Muscle of leg (tissue), 11 donors: ENCODE results near the gene TMEM106C. TPM values are rescaled to one million over a fixed set of nuclear protein-coding genes. Genes with fewer than 3 reads are reported as not detected.
"Not testable (repeated sequence)": the region's sequence is repeated elsewhere in the genome, so short reads cannot be mapped to it uniquely, and the experiment has no call there.

Source experiments
- DNase-seq: peaks from one replicate; pipeline ENCODE4 v3.0.0; 2013
- H3K27ac ChIP-seq: one replicate; pipeline ENCODE4 v1.5.1; 2013; ENCODE audit warnings: mild to moderate bottlenecking, low read length, control low read depth
- H3K27me3 ChIP-seq: one replicate; pipeline ENCODE4 v1.6.1; 2013; ENCODE audit warnings: low read length; ENCODE audit not compliant: control insufficient read depth, insufficient read depth
- H3K36me3 ChIP-seq: one replicate; pipeline ENCODE4 v1.6.1; 2013; ENCODE audit warnings: low read length; ENCODE audit not compliant: control insufficient read depth, insufficient read depth
- H3K4me1 ChIP-seq: one replicate; pipeline ENCODE4 v1.6.1; 2013; ENCODE audit warnings: low read length; ENCODE audit not compliant: control insufficient read depth, insufficient read depth
- H3K4me3 ChIP-seq: one replicate; pipeline ENCODE4 v1.5.1; 2013; ENCODE audit warnings: low read length, control low read depth
- H3K9me3 ChIP-seq: replicated peaks from 2 replicates; pipeline ENCODE4 v1.6.1; 2013; ENCODE audit warnings: low read depth, low read length; ENCODE audit not compliant: control insufficient read depth
- WGBS: methylation state at CpG from one replicate; pipeline ENCODE4 v1.1.5; 2013; ENCODE audit warnings: missing lambda C conversion rate; ENCODE audit not compliant: insufficient coverage; 5-methylcytosine and 5-hydroxymethylcytosine counted together
- polyA plus RNA-seq, 8 donors: library from polyadenylated mRNA; unstranded; fragments of 120-200 nt; gene quantifications; one replicate each; pipeline versions ENCODE4 v1.2.1 to v1.2.3, GENCODE V29; 2013; ENCODE audit warnings: inconsistent platforms in 1 of 8, low replicate concordance in 1 of 8; ENCODE audit not compliant: insufficient read length in 8 of 8, insufficient read depth in 1 of 8
- total RNA-seq: library from RNA; stranded (reverse); fragments of 120-200 nt; gene quantifications from one replicate; pipeline ENCODE4 v1.2.4, GENCODE V29; 2013

TMEM106C gene
- total and polyA plus RNA-seq, 9 donors: 45.3 to 74.1 (median 58.7) TPM

DNA sequence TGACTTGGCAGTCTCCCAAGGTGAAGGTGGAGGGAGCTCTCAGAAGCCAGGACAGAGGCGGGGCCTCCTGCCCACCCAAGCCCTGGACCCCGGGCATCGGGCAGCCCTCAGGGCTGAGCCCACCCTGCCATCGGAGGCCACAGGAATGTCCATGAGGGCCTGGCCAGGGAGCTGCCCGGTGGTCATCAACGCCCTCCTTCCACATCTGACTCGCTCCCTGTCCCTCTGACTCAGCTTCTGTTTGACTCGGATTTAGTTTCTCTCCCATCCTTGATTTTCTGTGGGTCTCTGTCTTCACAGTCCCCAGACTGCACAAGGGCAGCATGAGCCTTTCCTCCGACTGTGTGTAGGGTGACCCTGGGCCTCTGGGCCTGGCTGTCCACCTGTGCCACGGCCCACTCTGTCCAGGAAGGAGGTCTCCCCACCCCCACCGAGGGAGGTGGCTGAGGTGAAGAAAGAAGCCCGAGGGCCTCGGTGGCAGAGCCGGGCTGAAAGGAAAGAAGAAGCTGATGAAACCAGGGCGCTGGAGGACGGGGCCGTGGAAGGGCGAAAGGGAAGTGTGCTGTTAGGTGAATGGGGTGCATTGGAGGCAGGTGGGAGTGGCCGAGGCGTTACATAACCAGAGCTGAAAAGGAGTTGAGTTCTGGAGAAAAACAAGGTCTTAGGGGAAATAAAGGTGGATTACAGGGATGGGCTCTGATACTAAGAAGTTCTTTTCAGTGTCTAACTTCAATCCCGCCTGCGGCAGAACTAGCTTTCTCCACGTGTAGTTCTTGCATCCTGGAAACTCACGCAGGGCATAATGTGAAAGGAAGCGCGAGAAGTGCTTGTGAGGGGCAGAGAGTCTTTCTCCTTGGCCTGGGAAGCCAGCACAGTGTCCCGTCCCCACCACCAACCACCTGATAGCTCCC, 16.7 kb upstream of the TMEM106C start:
- no peak overlapping the region for H3K27ac ChIP-seq
- no peak for DNase-seq
- H3K36me3 ChIP-seq: no peaks in the 10 kb centered on the region
- peaks cover 8% of the 10 kb centered on the region for H3K27me3 ChIP-seq
- peaks cover 29% of the 10 kb centered on the region for H3K4me1 ChIP-seq
- H3K4me3 ChIP-seq: no peak overlapping the region
- WGBS: 68% methylated on average over 21 of the region's 27 CpGs
- H3K9me3 ChIP-seq: no peaks in the 10 kb centered on the region

DNA sequence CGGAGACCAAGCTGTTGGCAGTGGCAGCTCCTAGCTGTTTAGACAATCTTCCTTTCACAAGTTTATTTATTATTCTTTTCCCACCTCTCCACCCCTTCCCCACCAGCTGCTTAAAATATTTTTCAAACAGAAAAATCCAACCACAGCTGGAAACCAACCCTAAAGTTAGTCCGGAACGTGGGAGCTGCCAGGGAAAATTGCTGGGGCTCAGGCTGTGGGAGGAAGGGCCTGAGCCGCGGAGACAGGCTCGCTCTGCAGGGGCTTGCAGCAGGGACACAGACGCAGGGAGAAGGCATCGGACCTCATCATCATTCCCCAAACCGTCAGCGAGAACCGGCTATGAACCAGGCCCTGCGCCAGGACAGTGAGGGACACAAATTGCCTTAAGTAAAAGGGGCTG, 16.1 kb upstream of the TMEM106C start:
- Histone ChIP-seq H3K4me3 (no peak overlapping the region), H3K9me3 (no peaks in the 10 kb centered on the region), H3K36me3 (no peaks in the 10 kb centered on the region), H3K27me3 (peaks cover 5% of the 10 kb centered on the region), H3K4me1 (peaks cover 22% of the 10 kb centered on the region), H3K27ac (no peak overlapping the region)
- WGBS: 24% methylated on average over 7 of the region's 12 CpGs
- no peak for DNase-seq

DNA sequence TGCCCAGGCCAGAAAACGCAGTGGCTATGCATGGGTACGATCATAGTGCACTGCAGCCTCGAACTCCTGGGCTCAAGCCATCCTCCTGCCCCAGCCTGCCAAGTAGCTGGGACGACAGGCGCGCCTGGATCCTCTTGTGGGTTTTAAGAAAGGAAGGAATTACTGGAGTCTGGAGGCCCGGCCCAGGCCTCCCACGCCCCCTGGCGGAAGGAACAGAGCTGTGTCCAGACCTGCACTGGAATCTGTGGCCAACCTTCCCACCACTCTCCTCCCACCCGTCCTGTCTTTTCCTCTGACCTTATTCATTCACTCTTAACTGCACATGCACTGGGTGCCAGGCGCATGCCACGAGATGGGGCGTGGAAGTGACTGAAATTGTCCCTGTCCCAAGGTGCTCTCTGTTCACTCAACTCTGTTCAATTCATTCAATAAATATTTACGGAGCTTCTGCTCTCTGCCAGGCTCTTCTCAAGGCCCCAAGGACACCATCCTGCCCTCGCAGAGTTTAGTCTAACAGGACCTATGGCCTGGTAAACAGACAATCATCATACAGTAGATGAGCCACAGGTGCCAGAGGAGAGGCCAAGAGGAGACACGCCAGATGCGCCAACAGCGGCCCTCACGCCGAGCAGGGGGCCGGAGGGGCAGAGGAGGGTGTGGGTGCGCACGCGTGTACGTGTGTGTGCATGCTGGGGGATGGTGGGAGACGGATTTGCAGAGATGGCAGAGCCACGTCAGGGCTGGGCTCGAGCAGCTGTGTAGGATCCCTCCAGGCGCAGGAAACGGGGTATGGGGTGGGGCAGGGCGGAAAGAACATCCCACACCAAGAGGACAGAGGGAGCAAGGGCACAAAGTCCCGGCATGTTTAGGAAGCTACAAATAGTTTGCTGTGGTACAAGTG, 13.7 kb upstream of the TMEM106C start:
- DNase-seq: peak; percentile 74
- Histone ChIP-seq H3K9me3 (no peaks in the 10 kb centered on the region), H3K36me3 (no peaks in the 10 kb centered on the region), H3K27ac (no peak overlapping the region), H3K4me3 (no peak overlapping the region), H3K27me3 (no peaks in the 10 kb centered on the region), H3K4me1 (peaks cover 20% of the 10 kb centered on the region)
- 73% methylated on average over 23 of the region's 32 CpGs for WGBS

DNA sequence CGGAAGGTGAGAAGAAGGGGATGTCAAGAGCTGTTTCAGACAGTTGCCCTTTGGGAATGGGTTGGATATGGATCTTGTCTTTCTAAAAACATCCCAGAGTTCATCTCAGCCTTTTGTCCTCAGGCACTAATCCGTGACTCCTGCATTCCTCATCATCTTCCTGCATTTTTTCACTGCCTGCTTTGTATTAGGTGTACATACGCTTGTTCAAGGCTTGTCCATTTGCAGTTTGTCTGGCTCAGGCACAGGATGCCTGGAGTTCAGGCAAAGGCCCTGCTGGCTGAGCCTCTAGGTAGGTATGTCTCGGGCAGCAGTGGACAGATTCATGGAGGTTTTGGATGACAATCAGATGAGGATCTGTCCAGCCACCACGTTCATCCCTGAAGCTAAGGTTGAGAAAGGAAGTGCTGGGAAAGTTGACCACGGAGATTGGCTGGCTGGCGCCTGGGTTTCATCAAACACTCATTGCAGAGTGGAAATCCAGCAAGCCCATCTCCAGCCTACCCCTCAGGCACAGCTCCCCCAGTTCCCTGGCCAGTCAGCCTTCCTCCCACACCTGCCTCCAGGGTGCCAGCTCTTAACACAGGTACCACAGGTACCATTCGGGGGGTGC, 12.4 kb upstream of the TMEM106C start:
- 25% methylated on average over 2 of the region's 8 CpGs for WGBS

DNA sequence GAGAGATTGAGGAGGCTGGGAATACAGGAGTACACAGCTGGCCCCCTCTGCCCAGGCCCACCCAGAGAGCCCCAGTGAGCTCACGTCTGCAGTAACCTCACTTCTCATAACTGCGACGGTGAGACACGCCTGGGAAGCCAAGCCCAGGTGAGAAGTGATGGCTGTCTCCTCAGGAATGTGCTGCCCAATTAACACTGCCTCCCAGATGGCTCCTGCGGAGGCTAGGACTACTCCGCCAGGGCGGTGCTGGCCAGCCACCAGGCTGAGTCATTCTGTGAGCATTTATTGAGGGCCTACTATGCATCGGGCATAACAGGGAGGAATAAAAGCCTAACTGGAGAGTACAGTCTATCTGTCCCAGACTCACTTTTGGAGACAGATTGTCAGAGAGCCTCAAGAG, 9.3 kb upstream of the TMEM106C start:
- WGBS: 49% methylated on average over 8 of the region's 8 CpGs
- Histone ChIP-seq H3K9me3 (peaks cover 5% of the 10 kb centered on the region), H3K36me3 (no peaks in the 10 kb centered on the region), H3K4me3 (no peak overlapping the region), H3K27me3 (no peaks in the 10 kb centered on the region), H3K27ac (no peak overlapping the region), H3K4me1 (peaks cover 1% of the 10 kb centered on the region)
- DNase-seq: no peak

More for the DNA sequence above, 12.4 kb upstream of the TMEM106C start:
- Histone ChIP-seq H3K27me3 (no peaks in the 10 kb centered on the region), H3K9me3 (no peaks in the 10 kb centered on the region), H3K36me3 (no peaks in the 10 kb centered on the region), H3K4me3 (no peak overlapping the region), H3K4me1 (peaks cover 19% of the 10 kb centered on the region), H3K27ac (no peak overlapping the region)
- no peak for DNase-seq

DNA sequence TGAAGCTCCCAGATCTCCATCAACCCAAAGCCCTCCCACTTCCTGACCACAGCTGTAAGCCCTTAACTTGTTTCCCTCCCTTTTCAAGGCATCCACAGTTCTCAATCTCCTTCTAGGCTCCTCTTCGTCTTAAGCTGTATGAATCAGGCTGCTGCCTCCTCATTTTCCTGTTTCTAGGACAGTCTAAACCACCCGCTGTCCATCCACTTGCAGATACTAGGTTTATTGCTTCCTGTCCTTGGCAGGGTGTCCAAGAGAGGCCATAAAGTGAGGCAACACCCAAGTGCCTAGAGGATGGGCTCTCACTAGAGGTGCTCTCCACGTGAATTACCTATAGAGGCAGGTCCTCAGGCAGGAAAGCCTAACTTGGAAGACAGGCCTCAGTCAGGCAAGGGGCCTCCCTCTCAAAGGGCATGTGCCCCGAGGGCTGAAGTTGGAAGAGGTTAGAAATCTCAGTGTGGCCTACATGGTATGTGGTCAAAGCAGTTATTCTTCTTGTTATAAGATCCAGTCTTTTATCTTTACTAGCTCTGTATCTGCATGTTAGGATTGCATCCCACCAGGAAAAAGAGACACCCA, 8.8 kb upstream of the TMEM106C start:
- Histone ChIP-seq H3K27ac (no peak overlapping the region), H3K36me3 (no peaks in the 10 kb centered on the region), H3K9me3 (peaks cover 5% of the 10 kb centered on the region), H3K4me3 (no peak overlapping the region), H3K4me1 (no peaks in the 10 kb centered on the region), H3K27me3 (no peaks in the 10 kb centered on the region)
- DNase-seq: no peak
- 77% methylated on average over 2 of the region's 4 CpGs for WGBS

DNA sequence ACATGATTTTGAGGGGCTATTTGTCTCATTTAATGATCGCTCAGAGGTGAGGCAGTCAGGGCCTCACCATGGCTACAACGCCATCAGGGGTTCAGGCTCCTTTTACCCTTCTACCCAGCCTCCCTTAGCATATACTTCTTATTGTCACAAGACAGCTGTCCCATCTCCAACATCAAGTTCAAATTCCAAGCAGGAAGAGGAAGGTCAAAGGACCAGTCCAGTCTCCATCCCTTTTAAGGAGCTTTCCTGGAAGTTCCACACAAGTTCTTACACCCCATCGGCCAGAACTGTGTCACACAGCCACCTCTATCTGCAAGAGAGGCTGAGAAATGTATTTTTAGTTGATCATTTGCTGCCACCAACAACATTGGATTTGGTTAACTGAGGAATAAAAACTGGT, 8.3 kb upstream of the TMEM106C start:
- Histone ChIP-seq H3K27ac (no peak overlapping the region), H3K27me3 (no peaks in the 10 kb centered on the region), H3K4me1 (no peaks in the 10 kb centered on the region), H3K9me3 (peaks cover 5% of the 10 kb centered on the region), H3K36me3 (no peaks in the 10 kb centered on the region), H3K4me3 (no peak overlapping the region)
- DNase-seq: no peak
- WGBS: 80% methylated on average over 2 of the region's 3 CpGs

DNA sequence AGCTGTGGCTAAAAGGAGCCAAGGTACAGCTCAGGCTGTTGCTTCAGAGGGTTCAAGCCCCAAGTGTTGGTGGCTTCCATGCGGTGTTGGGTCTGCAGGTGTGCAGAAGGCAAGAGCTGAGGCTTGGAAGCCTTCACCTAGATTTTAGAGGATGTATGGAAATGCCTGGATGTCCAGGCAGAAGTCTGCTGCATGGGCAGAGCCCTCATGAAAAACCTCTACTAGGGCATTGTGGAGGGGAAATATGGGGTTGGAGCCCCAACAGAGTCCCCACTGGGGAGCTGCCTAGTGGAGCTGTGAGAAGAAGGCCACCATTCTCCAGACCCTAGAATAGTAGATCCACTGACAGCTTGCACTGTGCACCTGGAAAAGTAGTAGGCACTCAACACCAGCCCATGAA, 5.7 kb upstream of the TMEM106C start:
- DNase-seq, H3K4me1 ChIP-seq, H3K27me3 ChIP-seq, H3K4me3 ChIP-seq, H3K27ac ChIP-seq, H3K9me3 ChIP-seq, H3K36me3 ChIP-seq: not testable (repeated sequence)
- WGBS: 83% methylated on average over 1 of the region's 1 CpG

DNA sequence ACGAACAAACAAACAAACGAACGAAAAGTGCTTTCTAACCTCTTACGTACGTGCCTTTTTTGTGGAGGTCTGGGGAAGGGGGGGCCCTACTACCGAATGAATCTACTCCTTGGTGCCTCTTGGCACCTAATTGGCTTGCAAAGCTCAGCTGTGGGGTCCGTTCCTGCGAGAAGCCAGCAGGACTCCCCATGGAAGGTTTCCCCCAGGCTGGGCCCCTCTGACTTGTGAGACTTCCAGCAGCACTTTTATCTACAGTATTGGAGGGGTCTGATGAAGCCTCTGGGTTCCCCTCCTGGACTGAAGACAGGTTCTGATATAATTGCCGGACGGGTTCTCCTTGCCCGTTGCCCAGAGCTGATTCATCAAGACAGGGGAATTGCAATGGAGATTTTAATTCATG, 1.2 kb upstream of the TMEM106C start:
- Histone ChIP-seq H3K4me3 (no peak overlapping the region), H3K4me1 (peaks cover 12% of the 10 kb centered on the region), H3K36me3 (peaks cover 17% of the 10 kb centered on the region), H3K9me3 (peaks cover 5% of the 10 kb centered on the region), H3K27ac (no peak overlapping the region), H3K27me3 (peaks cover 5% of the 10 kb centered on the region)
- DNase-seq: no peak
- 71% methylated on average over 5 of the region's 11 CpGs for WGBS
